ENCODE measurements around the gene SYNDIG1.

GRCh38 chr20:24610341-24611115 is 141.1 kb downstream of the SYNDIG1 start:
- TF ChIP-seq CTCF (IDR thresholded peaks at IDR 0.05) = no peak
- TF ChIP-seq REST (IDR thresholded peaks at IDR 0.05) = no peak
- no peak for TF ChIP-seq HDAC2 (IDR thresholded peaks at IDR 0.05)
- TF ChIP-seq ZSCAN20 (CRISPR knock-in tag; IDR thresholded peaks at IDR 0.05) = no peak
- no peak for TF ChIP-seq JUNB (IDR thresholded peaks at IDR 0.05)
- TF ChIP-seq CEBPB (IDR thresholded peaks at IDR 0.05) = no peak
- TF ChIP-seq RAD21 (conservative IDR thresholded peaks at IDR 0.05 in 1 of 2, IDR thresholded peaks at IDR 0.05 in 1 of 2) = no peak
